Activated CD8-positive, alpha-beta memory T cell treated with anti-CD3 and anti-CD28 coated beads, Interleukin-2, amount 10 ng/mL, durations not matched to agents 7 days and 5 days (primary cell): Measurements from ENCODE around the gene TLR1. TPM values are rescaled to one million over a fixed set of nuclear protein-coding genes. Genes with fewer than 3 reads are reported as not detected.

Source experiments
- ATAC-seq: fragments of 150-1000 bp; cut with Tn5 transposase; one replicate; pipeline ENCODE4 v1.10.0; 2021; ENCODE audit warnings: moderate library complexity
- CTCF ChIA-PET: fragments of 350-600 bp; sonication (Branson Sonifier 250); formaldehyde crosslinking; loops from one replicate; lab custom pipeline; 2021; ENCODE audit warnings: antibody characterized with exemption; lab: Charles Lee
- DNase-seq: peaks from one replicate; pipeline ENCODE4 v3.0.0-alpha.2; 2020
- H3K27ac Mint-ChIP-seq: one replicate; pipeline ENCODE4 v1.8.0; 2021; ENCODE audit warnings: mild to moderate bottlenecking, mixed read lengths
- H3K27me3 Mint-ChIP-seq: one replicate; pipeline ENCODE4 v1.8.0; 2021; ENCODE audit warnings: mixed read lengths
- H3K36me3 Mint-ChIP-seq: one replicate; pipeline ENCODE4 v1.8.0; 2021; ENCODE audit warnings: mild to moderate bottlenecking, mixed read lengths
- H3K4me1 Mint-ChIP-seq: one replicate; pipeline ENCODE4 v1.8.0; 2021; ENCODE audit warnings: mixed read lengths
- H3K4me3 Mint-ChIP-seq: one replicate; pipeline ENCODE4 v1.8.0; 2021; ENCODE audit warnings: mild to moderate bottlenecking, moderate library complexity, mixed read lengths
- H3K9me3 Mint-ChIP-seq: one replicate; pipeline ENCODE4 v1.8.0; 2022; ENCODE audit warnings: low read depth, mixed read lengths
- total RNA-seq, 2 experiments: library from RNA; stranded (reverse); gene quantifications; one replicate each; pipeline ENCODE4 v1.2.3, GENCODE V29; 2021

The TLR1 gene
- 1 to 10 TPM; 3.2 to 5.3 TPM for total RNA-seq

GRCh38 chr4:38804654-38805295, at the start of gene TLR1:
Gene TLR1, minus strand, starts transcription at chr4:38804791. Its CDS starts 5,960 bp downstream, at chr4:38798831.
- Mint-ChIP-seq H3K27ac (peak within 1 kb of the TSS; percentile 88), H3K27me3 (no peaks in the 10 kb centered on the region), H3K36me3 (peaks cover 28% of the 10 kb centered on the region), H3K4me3 (peak within 1 kb of the TSS; percentile 74), H3K4me1 (peaks cover 23% of the 10 kb centered on the region), H3K9me3 (peaks cover 13% of the 10 kb centered on the region)
- DNase-seq (no peak), ATAC-seq (peak; percentile 81)
- CTCF ChIA-PET = interaction anchor here (0.8 to 5.3 kb wide), 13 partner anchors 11 to 1003 kb away, joined by 3 to 39 read pairs (median 5); partner anchors contain the start of genes TLR10 and TLR6

- CTCF ChIA-PET = interaction anchor here (1.3 kb wide), 1 partner anchor 15 kb away, joined by 7 read pairs; no protein-coding TSS in a partner anchor
- ATAC-seq (no peak), DNase-seq (no peak)
- H3K27ac Mint-ChIP-seq = no peak overlapping the region
- H3K4me3 Mint-ChIP-seq = no peak overlapping the region
- peaks cover 3% of the 10 kb centered on the region for H3K36me3 Mint-ChIP-seq
- no peaks in the 10 kb centered on the region for H3K9me3 Mint-ChIP-seq
- no peaks in the 10 kb centered on the region for H3K4me1 Mint-ChIP-seq
- peaks cover 6% of the 10 kb centered on the region for H3K27me3 Mint-ChIP-seq
These were observed 41.4 kb upstream of the TLR1 start for GRCh38 chr4:38846015-38846414.

- no peaks in the 10 kb centered on the region for H3K27me3 Mint-ChIP-seq
- no peak overlapping the region for H3K27ac Mint-ChIP-seq
- H3K4me1 Mint-ChIP-seq = peaks cover 1% of the 10 kb centered on the region
- H3K9me3 Mint-ChIP-seq = no peaks in the 10 kb centered on the region
- CTCF ChIA-PET = interaction anchor here (1.0 kb wide), 1 partner anchor 18 kb away, joined by 3 read pairs; no protein-coding TSS in a partner anchor
- no peak overlapping the region for H3K4me3 Mint-ChIP-seq
- peaks cover 5% of the 10 kb centered on the region for H3K36me3 Mint-ChIP-seq
- DNase-seq (no peak), ATAC-seq (no peak)
These were observed 38.4 kb upstream of the TLR1 start for GRCh38 chr4:38842994-38843393.

GRCh38 chr4:38837849-38838248, 33.3 kb upstream of the TLR1 start:
- Mint-ChIP-seq H3K27me3 (no peaks in the 10 kb centered on the region), H3K27ac (no peak overlapping the region), H3K9me3 (peaks cover 8% of the 10 kb centered on the region), H3K4me3 (no peak overlapping the region), H3K36me3 (peaks cover 17% of the 10 kb centered on the region), H3K4me1 (peaks cover 11% of the 10 kb centered on the region)
- CTCF ChIA-PET = no interaction called here
- ATAC-seq (no peak), DNase-seq (no peak)

- H3K4me3 Mint-ChIP-seq = no peak overlapping the region
- H3K36me3 Mint-ChIP-seq = peaks cover 17% of the 10 kb centered on the region
- H3K27me3 Mint-ChIP-seq = no peaks in the 10 kb centered on the region
- CTCF ChIA-PET = no interaction called here
- DNase-seq = no peak
- peaks cover 8% of the 10 kb centered on the region for H3K9me3 Mint-ChIP-seq
- H3K27ac Mint-ChIP-seq = no peak overlapping the region
- peaks cover 11% of the 10 kb centered on the region for H3K4me1 Mint-ChIP-seq
- no peak for ATAC-seq
These were observed 32.7 kb upstream of the TLR1 start for GRCh38 chr4:38837334-38837733.

GRCh38 chr4:38834570-38834969, 30.0 kb upstream of the TLR1 start:
- no peak for ATAC-seq
- Mint-ChIP-seq H3K9me3 (peaks cover 8% of the 10 kb centered on the region), H3K36me3 (peaks cover 18% of the 10 kb centered on the region), H3K4me3 (no peak overlapping the region), H3K4me1 (peaks cover 11% of the 10 kb centered on the region), H3K27ac (no peak overlapping the region), H3K27me3 (no peaks in the 10 kb centered on the region)
- no peak for DNase-seq
- CTCF ChIA-PET = no interaction called here

GRCh38 chr4:38832624-38833528, 28.3 kb upstream of the TLR1 start:
- Mint-ChIP-seq H3K27me3 (no peaks in the 10 kb centered on the region), H3K4me1 (peaks cover 8% of the 10 kb centered on the region), H3K4me3 (no peak overlapping the region), H3K36me3 (peaks cover 16% of the 10 kb centered on the region), H3K27ac (no peak overlapping the region), H3K9me3 (peaks cover 8% of the 10 kb centered on the region)
- DNase-seq = no peak
- CTCF ChIA-PET = no interaction called here
- no peak for ATAC-seq

GRCh38 chr4:38832206-38832605, 27.6 kb upstream of the TLR1 start:
- no peak for ATAC-seq
- peaks cover 8% of the 10 kb centered on the region for H3K9me3 Mint-ChIP-seq
- no peak for DNase-seq
- H3K4me1 Mint-ChIP-seq = peaks cover 2% of the 10 kb centered on the region
- no peak overlapping the region for H3K4me3 Mint-ChIP-seq
- peaks cover 13% of the 10 kb centered on the region for H3K36me3 Mint-ChIP-seq
- no peaks in the 10 kb centered on the region for H3K27me3 Mint-ChIP-seq
- CTCF ChIA-PET = interaction anchor here (1.6 kb wide), 1 partner anchor 73 kb away, joined by 4 read pairs; no protein-coding TSS in a partner anchor
- H3K27ac Mint-ChIP-seq = no peak overlapping the region

GRCh38 chr4:38831653-38832052, 27.1 kb upstream of the TLR1 start:
- Mint-ChIP-seq H3K27me3 (no peaks in the 10 kb centered on the region), H3K4me1 (no peaks in the 10 kb centered on the region), H3K9me3 (peaks cover 8% of the 10 kb centered on the region), H3K27ac (no peak overlapping the region), H3K4me3 (no peak overlapping the region), H3K36me3 (peaks cover 11% of the 10 kb centered on the region)
- CTCF ChIA-PET = interaction anchor here (0.9 to 1.6 kb wide), 3 partner anchors 29 to 103 kb away, joined by 3 to 4 read pairs (median 3); no protein-coding TSS in a partner anchor
- DNase-seq (no peak), ATAC-seq (no peak)

GRCh38 chr4:38829237-38829636, 24.6 kb upstream of the TLR1 start:
- H3K4me3 Mint-ChIP-seq = no peak overlapping the region
- H3K4me1 Mint-ChIP-seq = no peaks in the 10 kb centered on the region
- ATAC-seq = no peak
- H3K27ac Mint-ChIP-seq = no peak overlapping the region
- H3K36me3 Mint-ChIP-seq = peaks cover 4% of the 10 kb centered on the region
- H3K27me3 Mint-ChIP-seq = peaks cover 3% of the 10 kb centered on the region
- peaks cover 6% of the 10 kb centered on the region for H3K9me3 Mint-ChIP-seq
- CTCF ChIA-PET = interaction anchor here (0.6 to 0.7 kb wide), 2 partner anchors 70 to 76 kb away, joined by 3 read pairs; no protein-coding TSS in a partner anchor
- DNase-seq = no peak

- CTCF ChIA-PET = no interaction called here
These were observed 19.2 kb upstream of the TLR1 start for GRCh38 chr4:38823766-38824165.

GRCh38 chr4:38822748-38823303, 18.2 kb upstream of the TLR1 start:
- CTCF ChIA-PET = no interaction called here
- Mint-ChIP-seq H3K4me3 (no peak overlapping the region), H3K9me3 (peaks cover 13% of the 10 kb centered on the region), H3K4me1 (peaks cover 12% of the 10 kb centered on the region), H3K27me3 (peaks cover 7% of the 10 kb centered on the region), H3K36me3 (peaks cover 11% of the 10 kb centered on the region), H3K27ac (no peak overlapping the region)
- ATAC-seq = no peak
- DNase-seq = no peak

More at GRCh38 chr4:38823766-38824165, 19.2 kb upstream of the TLR1 start:
- DNase-seq (no peak), ATAC-seq (no peak)
- Mint-ChIP-seq H3K27ac (no peak overlapping the region), H3K9me3 (peaks cover 13% of the 10 kb centered on the region), H3K4me1 (peaks cover 12% of the 10 kb centered on the region), H3K27me3 (peaks cover 7% of the 10 kb centered on the region), H3K4me3 (no peak overlapping the region), H3K36me3 (peaks cover 11% of the 10 kb centered on the region)

- peaks cover 7% of the 10 kb centered on the region for H3K27me3 Mint-ChIP-seq
- DNase-seq (no peak), ATAC-seq (no peak)
- H3K9me3 Mint-ChIP-seq = peaks cover 13% of the 10 kb centered on the region
- no peak overlapping the region for H3K27ac Mint-ChIP-seq
- H3K4me3 Mint-ChIP-seq = no peak overlapping the region
- peaks cover 11% of the 10 kb centered on the region for H3K36me3 Mint-ChIP-seq
- CTCF ChIA-PET = no interaction called here
- peaks cover 12% of the 10 kb centered on the region for H3K4me1 Mint-ChIP-seq
These were observed 17.1 kb upstream of the TLR1 start for GRCh38 chr4:38821739-38822138.
